HepG2 (cell line): ENCODE results near the gene DNAJB6. TPM values are rescaled to one million over a fixed set of nuclear protein-coding genes. Genes with fewer than 3 reads are reported as not detected.

Source experiments
- ATAC-seq: fragments of 200-7000 bp; cut with Tn5 transposase; 3 replicates; pipeline ENCODE4 v1.9.1; 2020; ENCODE audit warnings: mild to moderate bottlenecking, moderate library complexity
- BruUV-seq: library from RNA; stranded (reverse); fragments of 400-500 nt; replicated peaks from 2 replicates; lab custom pipeline; 2021; lab: Mats Ljungman, UMichigan
- CTCF ChIA-PET: fragments of 300-600 bp; formaldehyde crosslinking; extraction: SDS; loops from one replicate; lab custom pipeline; 2021; ENCODE audit warnings: low total read pairs, inconsistent platforms, low intra/inter-chr PET ratio; lab: Yijun Ruan, JAX
- POLR2A ChIA-PET: fragments of 350-600 bp; sonication (Branson Sonifier 250); formaldehyde crosslinking; loops from one replicate; lab custom pipeline; 2020; ENCODE audit warnings: antibody characterized with exemption, inconsistent platforms; lab: Yijun Ruan, JAX
- DNase-seq: peaks from one replicate; pipeline ENCODE4 v3.0.0-alpha.2; 2015; ENCODE audit warnings: low spot score
- FAIRE-seq: peaks from 3 replicates; lab custom pipeline; 2011; peaks lifted over from hg19 to GRCh38; lab: Jason Lieb, UNC
- H2AFZ ChIP-seq: one replicate; pipeline ENCODE4 v1.6.1; 2011; ENCODE audit warnings: low read length, inconsistent platforms
- H3K27ac ChIP-seq: fragments of 300-600 bp; 3 replicates; pipeline ENCODE4 v1.8.0; 2011; ENCODE audit warnings: mixed run types, mild to moderate bottlenecking, mixed read lengths, low read length, inconsistent platforms; ENCODE audit not compliant: insufficient read depth; ENCODE audit errors: extremely low read length
- H3K27me3 ChIP-seq, 2 experiments: fragments of 200-600 bp in 1 of 2; 2 replicates in 1 of 2; 3 replicates in 1 of 2; pipeline versions ENCODE4 v1.6.0 to v1.8.0; 2011; ENCODE audit warnings: low read length in 2 of 2, mild to moderate bottlenecking in 2 of 2, moderate library complexity in 2 of 2, inconsistent platforms in 1 of 2; ENCODE audit not compliant: insufficient read depth in 2 of 2, control insufficient read depth in 1 of 2
- H3K36me3 ChIP-seq, 2 experiments: fragments of 200-600 bp in 1 of 2; replicated peaks in 1 of 2; 2 replicates in 1 of 2; 3 replicates in 1 of 2; pipeline versions ENCODE4 v1.5.1 to v1.8.0; 2011; ENCODE audit warnings: low read length in 2 of 2, inconsistent platforms in 1 of 2; ENCODE audit not compliant: insufficient read depth in 2 of 2, control insufficient read depth in 1 of 2
- H3K4me1 ChIP-seq: 2 replicates; pipeline ENCODE4 v1.5.1; 2012; ENCODE audit warnings: low read length, inconsistent platforms; ENCODE audit not compliant: insufficient read depth
- H3K4me2 ChIP-seq: 2 replicates; pipeline ENCODE4 v1.6.0; 2011; ENCODE audit warnings: low read depth, low read length, inconsistent platforms
- H3K4me3 ChIP-seq, 3 experiments: fragments of 200-600 bp in 1 of 3; sonication (generic), shearing (Covaris generic) in 1 of 3; replicated peaks in 1 of 3; 2 replicates each; pipeline ENCODE4 v1.5.1; 2011 to 2016; ENCODE audit warnings: low read length in 3 of 3, inconsistent platforms in 2 of 3, low read depth in 2 of 3, mild to moderate bottlenecking in 2 of 3, control low read depth in 1 of 3, mixed read lengths in 1 of 3; ENCODE audit not compliant: insufficient read depth in 1 of 3
- H3K79me2 ChIP-seq: one replicate; pipeline ENCODE4 v1.6.1; 2011; ENCODE audit warnings: low read length, inconsistent platforms; ENCODE audit not compliant: insufficient read depth
- H3K9ac ChIP-seq: 2 replicates; pipeline ENCODE4 v1.6.0; 2011; ENCODE audit warnings: mild to moderate bottlenecking, low read depth, low read length, inconsistent platforms; ENCODE audit not compliant: insufficient read depth
- H3K9me3 ChIP-seq: 2 replicates; pipeline ENCODE4 v1.5.1; 2012; ENCODE audit warnings: mild to moderate bottlenecking, low read length
- H4K20me1 ChIP-seq: 2 replicates; pipeline ENCODE4 v1.6.0; 2011; ENCODE audit warnings: inconsistent platforms, mild to moderate bottlenecking, low read length, moderate library complexity; ENCODE audit not compliant: insufficient read depth
- DDIT3 ChIP-seq: sonication (generic); formaldehyde crosslinking; IDR thresholded peaks from 2 replicates; pipeline ENCODE4 v1.4.0; 2020; ENCODE audit warnings: mild to moderate bottlenecking, missing genetic modification reagents
- ETV5 ChIP-seq: IDR thresholded peaks from 2 replicates; pipeline ENCODE4 v1.6.1; 2018; ENCODE audit warnings: missing biosample characterization, missing genetic modification reagents, inconsistent platforms, borderline replicate concordance
- FUBP1 ChIP-seq: sonication (generic); formaldehyde crosslinking; IDR thresholded peaks from 2 replicates; pipeline ENCODE4 v1.5.1; 2020; ENCODE audit warnings: missing genetic modification reagents, mild to moderate bottlenecking, borderline replicate concordance
- HOMEZ ChIP-seq: IDR thresholded peaks from 2 replicates; pipeline ENCODE4 v1.6.1; 2016; ENCODE audit warnings: low read depth
- MNT ChIP-seq: fragments of 450-650 bp; IDR thresholded peaks from 2 replicates; pipeline ENCODE4 v1.6.1; 2016
- RAD21 ChIP-seq: fragments of 450-650 bp; formaldehyde crosslinking; IDR thresholded peaks from 2 replicates; pipeline ENCODE4 v1.5.0; 2020; ENCODE audit warnings: mild to moderate bottlenecking
- SMARCE1 ChIP-seq: fragments of 450-650 bp; IDR thresholded peaks from 2 replicates; pipeline ENCODE4 v1.6.1; 2017; ENCODE audit warnings: borderline replicate concordance
- ZNF263 ChIP-seq: sonication (generic); formaldehyde crosslinking; IDR thresholded peaks from 2 replicates; pipeline ENCODE4 v1.4.0; 2020; ENCODE audit warnings: missing genetic modification reagents
- ZUFSP ChIP-seq: sonication (generic); formaldehyde crosslinking; IDR thresholded peaks from 2 replicates; pipeline ENCODE4 v1.9.0; 2021; ENCODE audit warnings: missing genetic modification reagents, mild to moderate bottlenecking, borderline replicate concordance
- WGBS: methylation state at CpG from one replicate; pipeline ENCODE4 v1.1.6; 2017; ENCODE audit warnings: low lambda C conversion rate; 5-methylcytosine and 5-hydroxymethylcytosine counted together
- in situ Hi-C: cut with HindIII; loops from 2 replicates; pipeline ENCODE4 v1.10.0; 2017; ENCODE audit warnings: low pct_unique_long_range_greater_than_20kb; ENCODE audit not compliant: extremely low pct_ligation_motif_present
- intact Hi-C: fragments of 100-400 bp; cut with micrococcal nuclease; formaldehyde crosslinking; loops from one replicate; pipeline ENCODE4 v1.10.0; 2022; ENCODE audit not compliant: unreplicated experiment
- polyA plus RNA-seq, 8 experiments: library from polyadenylated mRNA; depleted of rRNA in 3 of 8; stranded (reverse) in 7 of 8; unstranded in 1 of 8; fragments of >200 nt; fragmentation: Illumina TruSeq in 4 of 8; extraction: Trizol in 4 of 8; gene quantifications; 2 replicates each; pipeline versions ENCODE4 v1.2.1 to v1.2.3, GENCODE V29; 2011 to 2016; ENCODE audit warnings: low read depth in 4 of 8, missing spikeins in 1 of 8, mixed read lengths in 1 of 8; ENCODE audit not compliant: insufficient read depth in 1 of 8
- total RNA-seq, 5 experiments: library from RNA; depleted of rRNA; stranded (reverse); fragments of >200 nt; fragmentation: Illumina TruSeq; extraction: Trizol; gene quantifications; 2 replicates each; pipeline ENCODE4 v1.2.3, GENCODE V29; 2016; ENCODE audit warnings: low read depth in 1 of 5

Gene DNAJB6
- total and polyA plus RNA-seq, 2 of the 13 experiments (the other 11 are each of a cell fraction or from before 2014, with no cell fraction given): 29.9 to 53.9 TPM

GRCh38 chr7:157438121-157439025 is 101.6 kb downstream of the DNAJB6 start:
- FAIRE-seq (no peak), DNase-seq (no peak), ATAC-seq (no peak; the same call in 2 of the 3 replicates)
- POLR2A ChIA-PET: no interaction called here
- no peak overlapping the region for H3K4me3 ChIP-seq
- no peaks in the 10 kb centered on the region for H3K36me3 ChIP-seq
- H3K79me2 ChIP-seq: no peaks in the 10 kb centered on the region
- H3K27ac ChIP-seq: no peak overlapping the region
- H4K20me1 ChIP-seq: 0 out of 2 replicates have a peak, but pooled peaks cover 2% of the 10 kb centered on the region
- no peaks in the 10 kb centered on the region for H3K4me1 ChIP-seq
- BruUV-seq: no TSS peak
- TF ChIP-seq RAD21 (CRISPR knock-in tag): no peak
- no peak for TF ChIP-seq SMARCE1
- no peak for TF ChIP-seq ZNF263 (CRISPR knock-in tag)
- TF ChIP-seq FUBP1 (CRISPR knock-in tag): no peak
- TF ChIP-seq HOMEZ (CRISPR knock-in tag): no peak
- TF ChIP-seq DDIT3: no peak
- no peak for TF ChIP-seq ETV5
- no peak for TF ChIP-seq ZUFSP (CRISPR knock-in tag)
- TF ChIP-seq MNT: peak; percentile 96
- no peak overlapping the region for H3K4me2 ChIP-seq
- CTCF ChIA-PET: no interaction called here
- peaks cover 0 to 29% of the 10 kb centered on the region in 2 experiments; a peak in 3 of 5 replicates for H3K27me3 ChIP-seq
- in situ Hi-C loops: no loop called here
- H3K9me3 ChIP-seq: no peaks in the 10 kb centered on the region
- no peak overlapping the region for H2AFZ ChIP-seq
- 25% methylated on average over 11 of the region's 18 CpGs for WGBS
- intact Hi-C loops: no loop called here
- no peak overlapping the region for H3K9ac ChIP-seq
